GM12873 (cell line): Measurements from ENCODE around the gene SLFN5.

Experiments
- TF ChIP-seq, protein P1 (sequence below): IDR thresholded peaks from 2 replicates; pipeline ENCODE4 v1.5.1; 2012; ENCODE audit warnings: low read depth, mild to moderate bottlenecking, moderate library complexity, low read length, control low read depth; ENCODE audit not compliant: insufficient read depth; ENCODE audit errors: missing control alignments

SLFN5 gene

DNA sequence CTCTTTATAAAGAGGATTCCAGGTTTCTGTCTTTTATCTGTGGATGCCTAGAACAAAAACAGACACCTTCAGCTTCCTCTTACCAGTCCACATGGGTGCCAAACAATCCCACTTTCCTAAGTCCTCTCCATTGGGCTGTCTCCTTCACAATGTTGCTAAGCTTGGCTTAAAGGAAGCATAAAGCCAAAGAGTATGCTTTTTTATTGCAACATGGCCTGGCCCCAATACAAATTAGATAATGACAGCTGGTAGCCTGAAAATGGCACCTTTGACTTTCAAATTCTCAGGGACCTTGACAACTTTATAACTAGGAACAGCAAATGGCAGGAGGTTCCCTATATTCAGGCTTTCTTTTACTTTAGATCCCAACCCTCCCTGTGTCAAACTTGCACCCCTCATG, 55.8 kb downstream of the SLFN5 start:
- TF ChIP-seq, protein P1, sequence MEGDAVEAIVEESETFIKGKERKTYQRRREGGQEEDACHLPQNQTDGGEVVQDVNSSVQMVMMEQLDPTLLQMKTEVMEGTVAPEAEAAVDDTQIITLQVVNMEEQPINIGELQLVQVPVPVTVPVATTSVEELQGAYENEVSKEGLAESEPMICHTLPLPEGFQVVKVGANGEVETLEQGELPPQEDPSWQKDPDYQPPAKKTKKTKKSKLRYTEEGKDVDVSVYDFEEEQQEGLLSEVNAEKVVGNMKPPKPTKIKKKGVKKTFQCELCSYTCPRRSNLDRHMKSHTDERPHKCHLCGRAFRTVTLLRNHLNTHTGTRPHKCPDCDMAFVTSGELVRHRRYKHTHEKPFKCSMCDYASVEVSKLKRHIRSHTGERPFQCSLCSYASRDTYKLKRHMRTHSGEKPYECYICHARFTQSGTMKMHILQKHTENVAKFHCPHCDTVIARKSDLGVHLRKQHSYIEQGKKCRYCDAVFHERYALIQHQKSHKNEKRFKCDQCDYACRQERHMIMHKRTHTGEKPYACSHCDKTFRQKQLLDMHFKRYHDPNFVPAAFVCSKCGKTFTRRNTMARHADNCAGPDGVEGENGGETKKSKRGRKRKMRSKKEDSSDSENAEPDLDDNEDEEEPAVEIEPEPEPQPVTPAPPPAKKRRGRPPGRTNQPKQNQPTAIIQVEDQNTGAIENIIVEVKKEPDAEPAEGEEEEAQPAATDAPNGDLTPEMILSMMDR = no peak

DNA sequence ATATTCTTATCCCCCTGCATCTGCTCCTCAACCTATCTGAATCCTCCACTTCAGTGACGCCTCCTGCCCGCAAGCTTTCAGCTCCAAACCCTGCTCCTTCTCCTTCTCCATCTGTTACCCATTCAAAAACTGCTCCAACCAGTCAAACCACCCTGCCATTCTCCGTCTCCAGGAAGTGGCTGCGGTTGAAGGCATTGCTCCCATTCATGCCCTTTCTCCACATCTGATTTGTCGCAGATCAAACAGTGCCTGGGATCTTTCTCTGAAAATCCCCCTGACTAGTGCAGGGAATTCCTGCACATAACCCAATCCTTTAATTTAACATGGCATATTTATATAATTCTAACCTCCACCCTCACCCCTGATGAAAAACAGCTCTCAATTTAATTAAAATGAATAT, 56.3 kb downstream of the SLFN5 start:
- TF ChIP-seq, protein P1 = no peak

DNA sequence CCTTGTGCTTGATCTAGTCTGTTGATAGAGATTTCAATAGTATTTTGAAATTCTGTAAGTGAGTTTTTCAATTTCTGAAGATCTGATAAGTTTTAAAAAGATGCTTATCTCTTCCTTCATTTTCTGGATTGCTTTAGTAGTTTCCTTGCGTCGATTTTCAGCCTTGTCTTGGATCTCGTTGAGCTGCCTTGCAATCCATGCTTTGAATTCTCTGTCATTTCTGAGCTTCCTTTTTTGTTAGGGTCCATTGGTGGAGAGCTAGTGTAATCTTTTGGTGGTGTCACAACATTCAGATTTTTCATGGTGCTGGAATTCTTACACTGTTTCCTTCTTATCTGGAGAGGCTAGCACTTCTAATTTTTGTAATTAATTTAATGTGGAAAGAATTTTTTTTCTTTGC, 69.5 kb downstream of the SLFN5 start:
- TF ChIP-seq, protein P1 = no peak

DNA sequence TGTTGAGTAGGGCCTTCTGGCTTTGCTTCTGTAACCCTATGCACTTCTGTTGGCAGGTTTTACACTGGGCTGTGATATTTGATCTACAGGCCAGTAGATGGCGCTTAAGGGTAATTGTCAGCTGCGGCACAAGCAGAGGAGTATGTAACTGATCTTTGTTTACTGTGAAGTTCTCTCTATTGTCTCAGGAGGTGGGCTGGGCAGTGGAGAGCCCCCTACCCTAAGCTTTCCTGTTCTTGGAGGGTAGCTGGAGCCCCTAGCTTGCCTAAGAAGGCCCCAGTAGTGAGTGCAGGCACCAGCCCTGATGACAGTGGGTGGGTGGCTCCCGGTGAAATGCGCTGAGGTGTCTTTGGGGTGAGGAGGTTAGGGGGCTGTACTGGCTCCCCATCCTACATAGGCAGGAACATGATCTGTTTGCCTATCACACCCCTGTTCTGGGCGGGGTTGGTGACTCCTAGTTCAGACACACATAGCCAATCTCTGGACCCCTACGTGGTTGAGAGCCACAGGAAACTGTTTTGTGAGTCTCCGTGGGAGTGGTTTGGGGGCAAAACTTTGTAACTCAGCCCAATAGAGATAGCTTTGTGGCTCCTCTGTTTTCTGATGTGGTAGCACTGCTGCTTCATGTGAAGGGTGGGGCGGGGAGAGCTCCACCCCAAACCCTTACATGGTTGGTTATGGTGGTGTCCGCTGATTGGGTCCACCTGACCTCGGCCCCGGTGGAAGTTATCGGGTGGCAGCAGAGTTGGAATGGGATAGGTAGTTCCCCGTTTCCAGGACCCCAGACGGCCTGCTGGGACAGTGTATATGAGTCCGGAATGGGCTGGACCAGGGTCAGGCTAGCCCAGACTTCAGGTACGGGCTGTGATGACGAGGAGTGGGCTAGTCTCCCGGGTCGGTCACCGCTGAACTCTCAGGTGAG, 70.2 kb downstream of the SLFN5 start:
- TF ChIP-seq, protein P1 = peak; percentile 78

DNA sequence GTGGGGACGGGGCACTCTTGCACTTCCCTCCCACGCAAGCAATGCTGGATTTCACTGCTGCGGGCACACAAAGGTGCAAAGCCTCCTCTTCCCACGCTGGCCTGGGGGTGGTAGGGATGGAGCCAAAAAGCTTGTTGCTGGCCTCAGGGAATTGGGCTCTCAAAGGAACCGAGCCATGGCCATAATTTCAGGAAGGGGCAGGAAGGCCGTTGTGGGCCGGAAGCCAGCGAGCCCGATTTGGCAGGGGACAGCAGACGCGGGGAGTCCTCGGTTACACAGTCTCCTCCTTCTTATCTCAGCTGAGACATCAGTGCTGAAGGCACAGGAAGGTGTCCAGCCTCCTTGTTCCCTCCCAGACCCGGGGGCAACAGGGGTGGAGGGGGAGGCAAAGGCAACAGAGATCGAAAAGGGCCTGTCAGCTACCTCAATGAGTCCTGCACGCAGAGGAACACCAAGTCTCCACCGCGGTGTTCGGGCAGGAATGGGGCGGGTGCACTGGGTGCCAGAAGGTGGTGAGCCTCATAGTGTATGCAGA, 71.1 kb downstream of the SLFN5 start:
- TF ChIP-seq, protein P1 = no peak

DNA sequence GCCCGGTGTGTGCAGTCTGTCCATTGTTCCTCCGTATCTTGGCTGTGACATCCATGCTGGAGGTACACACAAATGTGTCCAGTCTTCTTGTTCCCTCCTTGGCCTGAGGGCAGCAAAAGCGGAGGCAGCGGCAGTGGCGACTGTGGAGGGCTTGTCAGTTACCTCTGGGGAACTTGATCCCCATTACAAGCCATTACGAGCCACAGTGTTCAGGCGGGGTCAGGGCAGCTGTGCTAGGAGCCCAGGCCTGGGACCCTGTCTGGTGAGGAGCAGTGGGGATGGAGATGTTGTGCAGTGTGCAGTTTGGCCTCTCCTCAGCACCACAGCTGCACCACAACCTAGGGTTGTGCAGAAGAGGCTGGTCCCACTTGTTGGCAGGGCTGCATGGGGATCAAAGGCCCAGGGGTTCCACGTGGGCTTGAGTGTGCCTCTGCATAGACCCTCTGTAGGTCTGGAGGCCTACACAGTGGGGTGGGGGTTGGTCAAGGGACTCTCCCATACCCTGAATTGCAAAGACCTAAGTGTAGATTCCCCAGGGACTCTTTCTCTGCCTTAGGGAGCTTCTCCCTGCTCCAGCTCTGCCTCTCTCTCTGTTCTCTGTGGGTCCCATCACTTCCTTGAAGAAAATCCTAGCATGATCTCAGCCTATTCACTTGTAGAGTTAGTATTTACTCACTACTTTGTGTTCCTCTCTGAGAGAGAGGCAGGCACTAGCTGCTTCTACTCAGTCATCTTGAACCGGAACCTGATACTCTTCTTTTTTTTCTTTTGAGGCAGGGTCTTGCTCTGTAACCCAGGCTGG, 71.7 kb downstream of the SLFN5 start:
- TF ChIP-seq, protein P1 = no peak

DNA sequence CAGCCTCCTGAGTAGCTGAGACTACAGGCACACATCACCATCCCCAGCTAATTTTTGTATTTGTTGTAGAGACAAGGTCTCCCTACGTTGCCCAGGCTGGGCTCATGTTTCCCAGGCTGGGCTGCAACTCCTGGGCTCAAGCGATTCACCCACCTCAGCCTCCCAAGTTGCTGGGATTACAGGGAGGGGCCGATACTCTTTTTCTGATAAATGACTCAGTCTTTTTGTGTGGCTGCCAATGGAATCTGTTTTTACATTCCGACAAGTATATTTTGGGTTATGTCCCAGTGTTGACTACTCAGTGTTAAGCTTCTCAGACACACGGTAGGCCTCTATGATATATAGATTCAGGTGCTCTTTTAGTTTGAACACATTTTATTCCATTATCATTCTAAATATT, 72.4 kb downstream of the SLFN5 start:
- TF ChIP-seq, protein P1 = no peak
